ENCODE results near the gene TBRG4. TPM values are rescaled to one million over a fixed set of nuclear protein-coding genes. Genes with fewer than 3 reads are reported as not detected.

Gene TBRG4
- total and polyA plus RNA-seq, 7 experiments from 2014 or later, result 55.1 to 143 (median 105) TPM

- POLR2A ChIA-PET, result interaction anchor here (1.5 kb wide), 1 partner anchor 88 kb away, joined by 5 read pairs; no protein-coding TSS in a partner anchor
- Mint-ChIP-seq H3K9me3 (no peaks in the 10 kb centered on the region), H3K4me3 (peak overlapping the region in 4 of 10 donors; percentile 5 to 55 (median 30)), H3K36me3 (peaks cover 10 to 53% (median 21%) of the 10 kb centered on the region in 5 donors), H3K4me1 (peaks cover 38 to 85% (median 73%) of the 10 kb centered on the region in 7 donors), H3K27ac (peak overlapping the region; percentile 25 to 81 (median 68)), H3K27me3 (no peaks in the 10 kb centered on the region)
- intact Hi-C loops (cut with micrococcal nuclease), result loop anchor here in 1 of 2 donors (5.0 kb wide), 1 partner anchor 34 kb away; no protein-coding TSS in a partner anchor
- Histone ChIP-seq H3K4me3 (ENCODE audit: low read length) (no peak overlapping the region), H3K4me1 (ENCODE audit: control insufficient read depth in 2 of 2, insufficient read depth in 2 of 2, low read length in 2 of 2) (peaks cover 5 to 32% of the 10 kb centered on the region in 2 donors), H3K9me3 (ENCODE audit: control insufficient read depth in 2 of 3, low read length in 3 of 3) (no peaks in the 10 kb centered on the region), H3K36me3 (ENCODE audit: control insufficient read depth in 2 of 3, insufficient read depth in 3 of 3, low read length in 3 of 3) (peaks cover 10 to 49% (median 17%) of the 10 kb centered on the region in 3 experiments), H3K27me3 (ENCODE audit: control insufficient read depth in 2 of 2, insufficient read depth in 2 of 2, low read length in 2 of 2) (no peaks in the 10 kb centered on the region), H3K27ac (ENCODE audit: low read depth, low read length) (no peak overlapping the region)
- ATAC-seq, result no peak
- CTCF ChIA-PET, result interaction anchor here (1.2 kb wide), 1 partner anchor 63 kb away, joined by 3 read pairs; no protein-coding TSS in a partner anchor
- no peak for DNase-seq
Observed at GRCh38 chr7:45061352-45061751, 50.1 kb downstream of the TBRG4 start.

GRCh38 chr7:45060295-45060694 lies 51.2 kb downstream of the TBRG4 start:
- Mint-ChIP-seq H3K4me3 (peak overlapping the region in 8 of 10 donors; percentile 5 to 59 (median 39)), H3K9me3 (no peaks in the 10 kb centered on the region), H3K27me3 (no peaks in the 10 kb centered on the region), H3K36me3 (peaks cover 9 to 51% (median 21%) of the 10 kb centered on the region in 5 donors), H3K4me1 (peaks cover 41 to 87% (median 75%) of the 10 kb centered on the region in 7 donors), H3K27ac (peak overlapping the region; percentile 13 to 86 (median 74))
- Histone ChIP-seq H3K4me3 (ENCODE audit: low read length) (no peak overlapping the region), H3K9me3 (ENCODE audit: control insufficient read depth in 2 of 3, low read length in 3 of 3) (no peaks in the 10 kb centered on the region), H3K36me3 (ENCODE audit: control insufficient read depth in 2 of 3, insufficient read depth in 3 of 3, low read length in 3 of 3) (peaks cover 10 to 40% (median 11%) of the 10 kb centered on the region in 3 experiments), H3K27ac (ENCODE audit: low read depth, low read length) (peak overlapping the region; percentile 22), H3K27me3 (ENCODE audit: control insufficient read depth in 2 of 2, insufficient read depth in 2 of 2, low read length in 2 of 2) (no peaks in the 10 kb centered on the region), H3K4me1 (ENCODE audit: control insufficient read depth in 2 of 2, insufficient read depth in 2 of 2, low read length in 2 of 2) (peaks cover 5 to 36% of the 10 kb centered on the region in 2 donors)
- ChIA-PET CTCF (no interaction called here), POLR2A (no interaction called here)
- intact Hi-C loops (cut with micrococcal nuclease), result loop anchor here in 1 of 2 donors (5.0 kb wide), 1 partner anchor 33 kb away; no protein-coding TSS in a partner anchor
- no peak for DNase-seq
- ATAC-seq, result no peak

GRCh38 chr7:45057878-45058277 lies 53.6 kb downstream of the TBRG4 start:
- H3K36me3 Mint-ChIP-seq, result peaks cover 9 to 55% (median 28%) of the 10 kb centered on the region in 5 donors
- H3K9me3 ChIP-seq (ENCODE audit: control insufficient read depth in 2 of 3, low read length in 3 of 3), result no peaks in the 10 kb centered on the region
- ChIA-PET POLR2A (interaction anchor here (0.7 kb wide), 2 partner anchors 29 to 1429 kb away, joined by 3 read pairs; no protein-coding TSS in a partner anchor), CTCF (no interaction called here)
- H3K4me3 ChIP-seq (ENCODE audit: low read length), result no peak overlapping the region
- H3K27me3 Mint-ChIP-seq, result no peaks in the 10 kb centered on the region
- peaks cover 0 to 32% (median 5%) of the 10 kb centered on the region in 3 experiments for H3K36me3 ChIP-seq (ENCODE audit: control insufficient read depth in 2 of 3, insufficient read depth in 3 of 3, low read length in 3 of 3)
- H3K27ac ChIP-seq (ENCODE audit: low read depth, low read length), result no peak overlapping the region
- H3K4me3 Mint-ChIP-seq, result peak overlapping the region in 6 of 10 donors; percentile 1 to 58 (median 39)
- intact Hi-C loops (cut with micrococcal nuclease), result no loop called here
- peak overlapping the region in 8 of 9 donors; percentile 37 to 79 (median 62) for H3K27ac Mint-ChIP-seq
- H3K9me3 Mint-ChIP-seq, result no peaks in the 10 kb centered on the region
- no peaks in the 10 kb centered on the region for H3K27me3 ChIP-seq (ENCODE audit: control insufficient read depth in 2 of 2, insufficient read depth in 2 of 2, low read length in 2 of 2)
- ATAC-seq (no peak), DNase-seq (no peak)
- H3K4me1 ChIP-seq (ENCODE audit: control insufficient read depth in 2 of 2, insufficient read depth in 2 of 2, low read length in 2 of 2), result peaks cover 5 to 49% of the 10 kb centered on the region in 2 donors
- peaks cover 55 to 95% (median 86%) of the 10 kb centered on the region in 7 donors for H3K4me1 Mint-ChIP-seq

- H3K27ac Mint-ChIP-seq, result peak overlapping the region in 6 of 9 donors; percentile 33 to 79 (median 55)
Observed at GRCh38 chr7:45055594-45056219, 55.8 kb downstream of the TBRG4 start.

GRCh38 chr7:45055016-45055415 lies 56.5 kb downstream of the TBRG4 start:
- Mint-ChIP-seq H3K27ac (peak overlapping the region in 7 of 9 donors; percentile 8 to 90 (median 77)), H3K4me3 (peak overlapping the region in 3 of 10 donors; percentile 9 to 23 (median 11)), H3K4me1 (peaks cover 47 to 93% (median 85%) of the 10 kb centered on the region in 7 donors), H3K27me3 (no peaks in the 10 kb centered on the region), H3K9me3 (no peaks in the 10 kb centered on the region), H3K36me3 (peaks cover 14 to 55% (median 39%) of the 10 kb centered on the region in 5 donors)
- no peak for ATAC-seq
- Histone ChIP-seq H3K9me3 (ENCODE audit: control insufficient read depth in 2 of 3, low read length in 3 of 3) (no peaks in the 10 kb centered on the region), H3K4me3 (ENCODE audit: low read length) (no peak overlapping the region), H3K27me3 (ENCODE audit: control insufficient read depth in 2 of 2, insufficient read depth in 2 of 2, low read length in 2 of 2) (no peaks in the 10 kb centered on the region), H3K4me1 (ENCODE audit: control insufficient read depth in 2 of 2, insufficient read depth in 2 of 2, low read length in 2 of 2) (peaks cover 5 to 35% of the 10 kb centered on the region in 2 donors), H3K36me3 (ENCODE audit: control insufficient read depth in 2 of 3, insufficient read depth in 3 of 3, low read length in 3 of 3) (peaks cover 0 to 34% (median 5%) of the 10 kb centered on the region in 3 experiments), H3K27ac (ENCODE audit: low read depth, low read length) (no peak overlapping the region)
- ChIA-PET POLR2A (interaction anchor here (0.6 to 1.4 kb wide), 3 partner anchors 12 to 54 kb away, joined by 3 to 4 read pairs (median 3); no protein-coding TSS in a partner anchor), CTCF (no interaction called here)
- DNase-seq, result no peak
- intact Hi-C loops (cut with micrococcal nuclease), result no loop called here

More at GRCh38 chr7:45055594-45056219, 55.8 kb downstream of the TBRG4 start:
- Mint-ChIP-seq H3K9me3 (no peaks in the 10 kb centered on the region), H3K4me3 (peak overlapping the region in 3 of 10 donors; percentile 27 to 51 (median 49)), H3K4me1 (peaks cover 51 to 93% (median 85%) of the 10 kb centered on the region in 7 donors), H3K36me3 (peaks cover 18 to 52% (median 32%) of the 10 kb centered on the region in 5 donors), H3K27me3 (no peaks in the 10 kb centered on the region)
- H3K36me3 ChIP-seq (ENCODE audit: control insufficient read depth in 2 of 3, insufficient read depth in 3 of 3, low read length in 3 of 3), result peaks cover 0 to 27% (median 5%) of the 10 kb centered on the region in 3 experiments
- H3K27me3 ChIP-seq (ENCODE audit: control insufficient read depth in 2 of 2, insufficient read depth in 2 of 2, low read length in 2 of 2), result no peaks in the 10 kb centered on the region
- H3K4me1 ChIP-seq (ENCODE audit: control insufficient read depth in 2 of 2, insufficient read depth in 2 of 2, low read length in 2 of 2), result peaks cover 5 to 42% of the 10 kb centered on the region in 2 donors
- POLR2A ChIA-PET, result interaction anchor here (1.4 kb wide), 1 partner anchor 55 kb away, joined by 3 read pairs; no protein-coding TSS in a partner anchor
- intact Hi-C loops (cut with micrococcal nuclease), result no loop called here
- ATAC-seq (no peak), DNase-seq (no peak)
- CTCF ChIA-PET, result no interaction called here
- no peak overlapping the region for H3K4me3 ChIP-seq (ENCODE audit: low read length)
- H3K27ac ChIP-seq (ENCODE audit: low read depth, low read length), result no peak overlapping the region
- H3K9me3 ChIP-seq (ENCODE audit: control insufficient read depth in 2 of 3, low read length in 3 of 3), result no peaks in the 10 kb centered on the region

GRCh38 chr7:45054442-45054841 lies 57.1 kb downstream of the TBRG4 start:
- peaks cover 47 to 91% (median 83%) of the 10 kb centered on the region in 7 donors for H3K4me1 Mint-ChIP-seq
- no peaks in the 10 kb centered on the region for H3K27me3 ChIP-seq (ENCODE audit: control insufficient read depth in 2 of 2, insufficient read depth in 2 of 2, low read length in 2 of 2)
- intact Hi-C loops (cut with micrococcal nuclease), result no loop called here
- ChIA-PET CTCF (interaction anchor here (1.7 kb wide), 1 partner anchor 81 kb away, joined by 6 read pairs; no protein-coding TSS in a partner anchor), POLR2A (interaction anchor here (0.6 to 1.4 kb wide), 3 partner anchors 12 to 53 kb away, joined by 3 to 4 read pairs (median 3); no protein-coding TSS in a partner anchor)
- H3K9me3 ChIP-seq (ENCODE audit: control insufficient read depth in 2 of 3, low read length in 3 of 3), result no peaks in the 10 kb centered on the region
- H3K4me1 ChIP-seq (ENCODE audit: control insufficient read depth in 2 of 2, insufficient read depth in 2 of 2, low read length in 2 of 2), result peaks cover 5 to 35% of the 10 kb centered on the region in 2 donors
- peak overlapping the region in 8 of 9 donors; percentile 8 to 90 (median 72) for H3K27ac Mint-ChIP-seq
- no peak overlapping the region for H3K4me3 ChIP-seq (ENCODE audit: low read length)
- peaks cover 14 to 58% (median 41%) of the 10 kb centered on the region in 5 donors for H3K36me3 Mint-ChIP-seq
- H3K27ac ChIP-seq (ENCODE audit: low read depth, low read length), result peak overlapping the region; percentile 20
- peaks cover 0 to 37% (median 5%) of the 10 kb centered on the region in 3 experiments for H3K36me3 ChIP-seq (ENCODE audit: control insufficient read depth in 2 of 3, insufficient read depth in 3 of 3, low read length in 3 of 3)
- peak in 1 of 9 donors; percentile 3 for DNase-seq
- peak overlapping the region in 2 of 10 donors; percentile 9 to 11 for H3K4me3 Mint-ChIP-seq
- no peak for ATAC-seq
- H3K9me3 Mint-ChIP-seq, result no peaks in the 10 kb centered on the region
- no peaks in the 10 kb centered on the region for H3K27me3 Mint-ChIP-seq

All from naive thymus-derived CD4-positive, alpha-beta T cell (primary cell).